GM12801 (cell line): Measurements from ENCODE around the gene TMEM222.

Experiments
- TF ChIP-seq, protein P1 (sequence below): IDR thresholded peaks from one replicate; pipeline ENCODE4 v1.5.1; 2011; ENCODE audit warnings: control low read depth; ENCODE audit not compliant: insufficient read length; ENCODE audit errors: extremely low read depth

The TMEM222 gene

GRCh38 chr1:27293915-27294314 is 28.0 kb upstream of the TMEM222 start:
- TF ChIP-seq, protein P1, sequence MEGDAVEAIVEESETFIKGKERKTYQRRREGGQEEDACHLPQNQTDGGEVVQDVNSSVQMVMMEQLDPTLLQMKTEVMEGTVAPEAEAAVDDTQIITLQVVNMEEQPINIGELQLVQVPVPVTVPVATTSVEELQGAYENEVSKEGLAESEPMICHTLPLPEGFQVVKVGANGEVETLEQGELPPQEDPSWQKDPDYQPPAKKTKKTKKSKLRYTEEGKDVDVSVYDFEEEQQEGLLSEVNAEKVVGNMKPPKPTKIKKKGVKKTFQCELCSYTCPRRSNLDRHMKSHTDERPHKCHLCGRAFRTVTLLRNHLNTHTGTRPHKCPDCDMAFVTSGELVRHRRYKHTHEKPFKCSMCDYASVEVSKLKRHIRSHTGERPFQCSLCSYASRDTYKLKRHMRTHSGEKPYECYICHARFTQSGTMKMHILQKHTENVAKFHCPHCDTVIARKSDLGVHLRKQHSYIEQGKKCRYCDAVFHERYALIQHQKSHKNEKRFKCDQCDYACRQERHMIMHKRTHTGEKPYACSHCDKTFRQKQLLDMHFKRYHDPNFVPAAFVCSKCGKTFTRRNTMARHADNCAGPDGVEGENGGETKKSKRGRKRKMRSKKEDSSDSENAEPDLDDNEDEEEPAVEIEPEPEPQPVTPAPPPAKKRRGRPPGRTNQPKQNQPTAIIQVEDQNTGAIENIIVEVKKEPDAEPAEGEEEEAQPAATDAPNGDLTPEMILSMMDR, result no peak

- TF ChIP-seq, protein P1, result no peak
Measured at GRCh38 chr1:27296773-27297291, 25.1 kb upstream of the TMEM222 start.

- TF ChIP-seq, protein P1, result no peak
Measured at GRCh38 chr1:27297903-27298302, 24.1 kb upstream of the TMEM222 start.

DNA sequence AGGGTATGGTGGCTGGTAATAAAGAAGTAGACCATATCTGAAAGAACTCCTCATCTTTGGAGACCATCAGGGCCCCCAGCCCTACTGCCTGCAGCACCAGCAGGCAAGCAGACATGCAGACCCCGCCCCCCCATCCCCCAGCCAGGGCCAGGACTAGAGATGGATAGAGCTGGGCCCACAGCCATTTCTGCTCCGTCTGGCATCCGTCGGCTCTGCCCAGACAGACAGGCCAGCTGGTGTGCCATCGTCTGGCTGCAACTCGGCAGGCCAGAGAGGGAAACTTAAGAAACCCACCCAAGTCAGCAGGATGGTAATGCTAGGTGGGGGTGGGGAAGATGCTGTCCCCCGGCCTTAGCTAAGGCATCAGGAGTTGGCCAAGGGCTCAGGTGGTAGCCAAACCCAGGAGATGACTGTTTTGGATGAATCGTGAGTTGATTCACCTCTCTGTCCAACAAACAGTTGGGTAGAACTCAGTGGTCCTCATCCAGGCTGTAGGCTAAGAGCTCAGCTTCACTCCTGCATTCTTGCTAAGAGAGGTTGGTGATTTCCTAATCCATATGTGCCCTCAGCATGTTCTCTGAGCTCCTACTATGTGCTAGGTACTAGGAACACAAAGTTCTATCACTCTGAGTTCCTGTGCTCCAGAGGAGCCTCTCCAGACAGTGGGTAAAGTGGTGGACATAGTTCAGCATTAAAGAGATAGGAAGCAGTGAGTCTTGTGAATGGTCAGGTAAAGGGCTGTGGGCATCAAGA is 23.2 kb upstream of the TMEM222 start:
- TF ChIP-seq, protein P1, result no peak

GRCh38 chr1:27299385-27300271 is 22.3 kb upstream of the TMEM222 start:
- TF ChIP-seq, protein P1, result no peak

- TF ChIP-seq, protein P1, result peak; percentile 29
Measured at GRCh38 chr1:27300341-27301051, 21.5 kb upstream of the TMEM222 start.

DNA sequence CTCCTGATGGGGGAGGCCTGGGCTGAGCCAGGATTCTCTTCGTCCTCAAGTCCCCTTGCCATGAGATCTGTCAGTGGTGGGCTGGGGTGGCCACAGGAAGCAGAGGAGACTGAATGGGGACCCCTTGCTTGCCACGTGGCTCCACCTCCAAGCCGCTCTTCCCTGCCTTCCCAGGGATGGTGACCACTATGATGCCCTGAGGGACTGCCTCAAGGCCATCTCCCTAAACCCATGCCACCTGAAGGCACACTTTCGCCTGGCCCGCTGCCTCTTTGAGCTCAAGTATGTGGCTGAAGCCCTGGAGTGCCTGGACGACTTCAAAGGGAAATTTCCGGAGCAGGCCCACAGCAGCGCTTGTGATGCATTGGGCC is 20.9 kb upstream of the TMEM222 start:
- TF ChIP-seq, protein P1, result no peak
